Measurements from ENCODE around the gene COL18A1. TPM values are rescaled to one million over a fixed set of nuclear protein-coding genes. Genes with fewer than 3 reads are reported as not detected.

Gene COL18A1
- total and polyA plus RNA-seq, 9 of the 15 experiments (the other 6 are each of a cell fraction or from before 2014, with no cell fraction given): 0.14 to 16.4 (median 2.0) TPM

GRCh38 chr21:45363921-45364467 is 41.0 kb upstream of the COL18A1 start (continued):
- TF ChIP-seq RBM14 (IDR thresholded peaks at IDR 0.05; ENCODE audit: borderline replicate concordance, insufficient read depth, low read depth, low read length): no peak
- no peak for TF ChIP-seq NR0B1 (IDR thresholded peaks at IDR 0.05; ENCODE audit: partially characterized antibody)
- TF ChIP-seq ETS2 (tag; IDR thresholded peaks at IDR 0.05; ENCODE audit: borderline replicate concordance, poor library complexity, severe bottlenecking): no peak
- TF ChIP-seq KDM1A (IDR thresholded peaks at IDR 0.05): no peak
- no peak for TF ChIP-seq MBD2 (IDR thresholded peaks at IDR 0.05; ENCODE audit: borderline replicate concordance, low read depth)
- no peak for TF ChIP-seq MYBL2 (IDR thresholded peaks at IDR 0.05; ENCODE audit: low read depth)
- TF ChIP-seq MYBL2 (CRISPR knock-in tag; IDR thresholded peaks at IDR 0.05; ENCODE audit: borderline replicate concordance): no peak
- no peak for TF ChIP-seq ARID4B (CRISPR knock-in tag; IDR thresholded peaks at IDR 0.05)
- no peak for TF ChIP-seq E4F1 (CRISPR knock-in tag; IDR thresholded peaks at IDR 0.05; ENCODE audit: borderline replicate concordance)
- no peak for TF ChIP-seq CEBPG (CRISPR knock-in tag; IDR thresholded peaks at IDR 0.05)
- TF ChIP-seq CEBPG (tag; conservative IDR thresholded peaks at IDR 0.05 in 1 of 2, IDR thresholded peaks at IDR 0.05 in 1 of 2): no peak
- no peak for TF ChIP-seq MYC (IDR thresholded peaks at IDR 0.05; ENCODE audit: low read depth, low read length)
- no peak for TF ChIP-seq MYC (CRISPR knock-in tag; IDR thresholded peaks at IDR 0.05; ENCODE audit: borderline replicate concordance, low read depth)
